SK-N-DZ (cell line): ENCODE results near the gene PPFIBP1.
A peak's percentile ranks its signal among the peaks of the same experiment; 100 is the strongest.
"Not testable (repeated sequence)": the region's sequence is repeated elsewhere in the genome, so short reads cannot be mapped to it uniquely, and the experiment has no call there.

Experiments
- DNase-seq: peaks from one replicate; pipeline ENCODE4 v3.0.0-alpha.2; 2015; ENCODE audit warnings: low spot score

Gene PPFIBP1

DNA sequence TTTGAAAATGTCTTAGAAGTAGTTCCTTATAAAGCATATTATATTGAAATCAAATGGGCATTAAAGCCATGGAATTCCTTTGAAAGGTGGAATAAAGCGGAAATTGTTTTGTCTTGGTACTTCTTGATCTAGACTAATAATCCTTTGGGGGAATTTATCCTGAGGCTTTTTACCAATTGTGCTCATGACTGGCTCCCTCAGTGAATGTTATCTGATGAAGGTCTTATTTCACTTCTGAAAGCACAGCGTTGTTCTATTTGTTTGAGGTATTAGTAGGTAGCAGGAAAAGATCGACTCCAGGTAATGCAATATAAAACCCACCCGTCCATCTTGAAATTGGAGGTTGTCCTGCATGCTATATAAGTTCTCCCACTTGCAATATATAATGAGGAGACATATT is 64.8 kb downstream of the PPFIBP1 start:
- no peak for DNase-seq

DNA sequence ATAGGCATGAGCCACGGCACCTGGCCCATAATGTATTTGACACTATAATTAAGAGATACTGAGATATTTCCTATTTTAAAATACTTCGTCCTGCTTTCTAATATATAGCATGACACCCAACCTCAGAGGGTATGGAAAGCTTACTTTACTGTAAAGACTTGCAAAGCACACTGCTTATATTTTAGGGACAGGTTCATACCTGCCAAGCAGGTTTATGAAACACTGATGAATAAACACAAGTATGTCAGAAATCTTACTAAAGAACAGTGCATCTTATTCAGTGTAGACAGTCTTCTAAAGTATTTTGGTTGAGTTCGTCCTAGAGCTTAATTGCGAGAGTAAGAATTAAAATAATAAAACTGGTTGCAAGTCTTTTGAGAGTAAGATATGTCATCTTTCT is 65.4 kb downstream of the PPFIBP1 start:
- DNase-seq = no peak

GRCh38 chr12:27591698-27592097 is 67.7 kb downstream of the PPFIBP1 start:
- DNase-seq = not testable (repeated sequence)

- no peak for DNase-seq
These were observed 68.5 kb downstream of the PPFIBP1 start for GRCh38 chr12:27592548-27592947.

GRCh38 chr12:27593266-27593665 is 69.3 kb downstream of the PPFIBP1 start:
- no peak for DNase-seq

GRCh38 chr12:27595231-27595642 is 71.2 kb downstream of the PPFIBP1 start:
- peak; percentile 41 for DNase-seq

GRCh38 chr12:27598866-27599265 is 74.9 kb downstream of the PPFIBP1 start:
- not testable (repeated sequence) for DNase-seq

- not testable (repeated sequence) for DNase-seq
These were observed 77.2 kb downstream of the PPFIBP1 start for GRCh38 chr12:27601056-27601828.

GRCh38 chr12:27602516-27602915 is 78.5 kb downstream of the PPFIBP1 start:
- DNase-seq = no peak

DNA sequence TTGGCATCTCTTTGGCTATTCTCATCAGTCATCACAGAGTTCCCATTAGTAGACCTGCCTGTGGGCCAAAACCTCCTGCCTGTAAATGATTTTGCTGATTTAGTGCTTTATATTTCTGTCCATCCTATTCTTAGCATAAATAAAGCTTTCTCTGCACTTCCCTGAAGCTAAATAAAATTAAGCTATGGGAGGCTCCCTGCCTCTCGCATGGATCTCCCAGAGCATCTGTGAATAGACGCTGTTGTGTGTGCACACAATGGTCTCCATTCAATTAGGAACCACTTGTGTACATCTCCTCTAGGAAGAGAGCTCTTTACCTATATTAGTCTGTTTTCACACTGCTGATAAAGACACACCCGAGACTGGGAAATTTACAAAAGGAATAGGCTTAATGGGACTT is 80.4 kb downstream of the PPFIBP1 start:
- DNase-seq = no peak

- no peak for DNase-seq
These were observed 83.0 kb downstream of the PPFIBP1 start for GRCh38 chr12:27606986-27607385.

- no peak for DNase-seq
These were observed 83.6 kb downstream of the PPFIBP1 start for GRCh38 chr12:27607591-27607990.

GRCh38 chr12:27608890-27609289 is 84.9 kb downstream of the PPFIBP1 start:
- DNase-seq = no peak

- no peak for DNase-seq
These were observed 86.4 kb downstream of the PPFIBP1 start for GRCh38 chr12:27610374-27610773.

DNA sequence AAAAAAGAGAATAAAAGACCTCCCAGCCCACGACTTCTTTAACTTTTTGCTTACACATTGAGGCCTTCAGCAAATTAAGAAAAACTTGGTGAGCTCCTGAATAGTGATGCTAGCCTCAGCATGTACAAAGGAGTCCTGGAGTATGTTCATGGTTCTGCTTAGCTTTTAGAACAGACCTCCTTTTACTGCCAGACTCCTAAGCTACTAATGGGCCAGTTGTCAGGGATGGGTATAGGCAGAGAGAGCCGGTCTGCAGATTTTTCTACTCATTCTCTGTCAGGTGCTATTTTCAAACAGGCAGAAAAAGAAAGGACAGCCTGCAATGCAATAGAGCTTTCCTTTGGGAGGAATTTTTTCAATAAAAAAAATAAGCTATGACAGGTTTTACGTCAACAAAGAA is 90.4 kb downstream of the PPFIBP1 start:
- DNase-seq = no peak

DNA sequence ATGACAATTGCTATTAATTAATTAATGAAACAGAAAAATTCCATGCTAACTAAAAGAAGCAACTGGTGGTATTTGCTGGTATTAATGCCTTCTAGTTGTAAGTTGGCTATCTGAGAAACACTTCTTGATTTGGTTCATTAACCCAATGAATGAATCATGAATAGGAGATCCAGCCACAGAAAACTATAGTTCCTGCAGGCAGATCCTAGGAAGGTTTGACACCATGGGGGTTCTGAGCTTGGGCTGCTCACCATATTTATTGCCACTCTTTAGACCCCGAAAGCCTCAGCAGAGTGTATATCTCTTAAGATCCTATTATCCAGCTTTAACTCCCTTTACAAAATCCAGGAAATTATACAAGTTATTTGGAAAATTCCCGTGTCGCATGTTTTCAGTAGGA is 90.9 kb downstream of the PPFIBP1 start:
- DNase-seq = no peak

DNA sequence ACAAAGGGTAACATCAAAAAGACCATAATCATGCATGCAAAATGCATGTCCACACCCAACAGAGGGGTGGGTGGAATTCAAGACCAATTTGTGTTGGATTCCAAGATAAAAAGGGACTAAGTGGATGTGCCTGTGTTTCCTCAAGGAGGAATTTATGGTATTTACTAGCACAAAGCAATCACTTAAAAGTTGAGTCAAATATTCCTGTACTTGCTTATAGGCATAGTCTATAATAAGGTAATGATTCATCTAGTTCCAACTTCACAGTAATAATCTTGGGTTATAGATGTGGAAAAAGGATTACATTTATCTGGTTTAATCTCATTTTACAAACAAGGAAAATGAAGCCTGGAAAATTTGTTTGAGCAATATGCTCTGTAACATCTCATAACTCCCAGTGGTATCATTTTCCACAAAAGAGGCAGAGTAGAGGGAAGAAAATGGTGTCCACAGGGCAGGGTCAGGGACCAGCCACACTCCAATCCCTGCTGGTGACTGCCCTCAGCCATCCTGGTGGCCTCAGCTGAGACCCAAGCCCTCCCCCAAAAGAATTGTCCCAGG is 91.4 kb downstream of the PPFIBP1 start:
- no peak for DNase-seq

- no peak for DNase-seq
These were observed 92.5 kb downstream of the PPFIBP1 start for GRCh38 chr12:27616356-27617142.

DNA sequence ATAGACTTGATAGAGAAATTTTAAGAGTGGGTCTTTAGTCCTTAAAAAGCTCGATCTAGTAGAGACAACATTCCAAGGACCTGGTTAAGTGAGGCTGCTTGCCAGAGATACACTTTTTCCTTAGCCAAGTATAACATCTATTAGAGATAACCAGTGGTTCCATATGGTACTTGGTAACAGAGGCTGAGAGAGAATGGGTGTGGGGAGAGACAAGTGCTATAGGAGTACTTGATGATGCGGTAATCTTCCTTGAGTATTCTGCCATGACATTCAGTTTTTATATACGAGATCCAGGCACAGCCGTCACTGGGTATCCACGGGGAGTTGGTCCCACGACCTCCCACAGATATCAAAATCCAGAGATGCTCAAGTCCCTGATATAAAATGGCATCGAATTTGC is 94.8 kb downstream of the PPFIBP1 start:
- no peak for DNase-seq

DNA sequence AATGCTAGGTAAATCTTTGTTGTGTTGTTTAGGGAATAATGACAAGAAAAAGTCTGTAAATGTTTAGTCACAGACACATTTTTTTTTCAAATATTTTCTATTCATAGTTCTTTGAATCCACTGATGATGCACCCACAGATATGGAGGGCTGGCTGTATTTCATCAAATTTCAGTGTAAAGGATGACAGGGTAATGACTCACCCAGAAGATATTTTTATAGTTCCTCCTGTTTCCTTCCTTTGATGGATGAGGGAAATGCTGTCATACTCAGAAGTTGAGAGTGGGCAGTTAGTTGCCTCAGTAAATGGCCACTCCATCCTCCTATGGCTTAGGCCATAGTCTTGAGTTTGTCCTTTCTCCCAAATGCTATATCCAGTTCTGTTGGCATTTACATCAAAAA is 95.3 kb downstream of the PPFIBP1 start:
- DNase-seq = no peak

DNA sequence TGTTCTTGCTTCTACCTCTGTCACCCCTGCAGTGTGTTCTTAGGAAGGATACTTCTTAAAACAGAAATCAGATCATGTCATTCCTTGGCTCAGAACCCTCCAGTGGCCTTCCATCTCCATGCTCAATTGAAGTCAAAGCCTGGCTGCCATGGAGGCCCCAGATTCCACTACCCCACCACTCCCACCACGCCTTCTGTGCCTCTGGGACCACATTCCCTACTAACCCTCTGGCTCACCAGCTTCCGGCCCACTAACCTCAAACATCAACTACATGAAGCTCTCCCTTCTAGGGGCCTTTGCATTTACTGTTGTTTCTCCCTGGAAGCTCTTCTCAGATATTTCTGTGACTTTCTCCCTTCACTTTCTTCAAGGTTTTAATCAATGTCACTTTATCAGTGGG is 96.1 kb downstream of the PPFIBP1 start:
- peak; percentile 23 for DNase-seq

DNA sequence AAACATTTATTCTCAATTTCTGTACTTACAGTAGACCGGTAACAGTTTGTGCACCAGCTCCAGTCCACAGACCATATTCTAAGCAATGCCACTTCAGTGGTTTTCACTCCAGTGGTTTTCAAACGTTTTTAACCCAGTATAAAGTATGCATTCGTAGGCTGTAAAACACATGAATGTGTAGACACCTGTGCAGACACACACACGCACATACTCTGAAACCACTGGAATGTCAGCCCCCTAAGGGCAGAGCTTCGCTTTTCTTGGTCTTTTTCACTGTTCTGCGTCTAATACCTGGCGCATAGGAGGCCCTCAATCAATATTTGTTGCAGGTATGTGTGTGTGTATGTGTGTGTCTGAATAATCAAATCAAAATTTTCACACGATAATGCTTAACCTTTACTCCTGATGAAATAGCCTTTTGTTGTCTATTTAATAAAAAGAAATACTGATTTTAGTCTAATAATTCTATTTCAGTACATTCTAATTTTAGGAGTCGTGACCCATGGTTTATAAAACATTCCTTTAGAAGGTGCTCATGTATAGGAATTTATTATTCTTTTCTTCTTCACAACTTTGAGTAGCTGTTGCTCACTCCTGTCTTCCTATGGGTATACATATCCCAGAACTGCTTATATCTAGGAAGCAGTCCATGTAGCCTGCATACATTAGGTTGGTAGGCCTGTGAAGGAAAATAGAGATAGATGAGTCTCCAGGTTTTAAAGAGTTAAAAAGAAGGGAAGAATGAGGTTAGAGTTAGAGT is 98.6 kb downstream of the PPFIBP1 start:
- DNase-seq = no peak
